WERI-Rb-1 (cell line): ENCODE data around the gene SLC41A2.

Source experiments
- DNase-seq: peaks from one replicate; pipeline ENCODE4 v3.0.0-alpha.2; 2020
- H3K27ac ChIP-seq: fragments of 250-450 bp; sonication (Bioruptor Pico); 2 replicates; pipeline ENCODE4 v1.5.1; 2020; ENCODE audit warnings: mild to moderate bottlenecking, moderate library complexity
- H3K27me3 ChIP-seq: fragments of 250-450 bp; sonication (Bioruptor Pico); 2 replicates; pipeline ENCODE4 v1.5.1; 2021; ENCODE audit warnings: mild to moderate bottlenecking, low read depth, moderate library complexity; ENCODE audit not compliant: insufficient read depth, severe bottlenecking
- H3K36me3 ChIP-seq: fragments of 250-450 bp; sonication (Bioruptor Pico); 2 replicates; pipeline ENCODE4 v1.5.1; 2020; ENCODE audit warnings: mild to moderate bottlenecking, moderate library complexity
- H3K4me3 ChIP-seq: 2 replicates; pipeline ENCODE4 v1.5.1; 2011; ENCODE audit warnings: low read depth, mild to moderate bottlenecking, control low read depth, low read length
- H3K9me3 ChIP-seq: fragments of 250-450 bp; sonication (Bioruptor Pico); 2 replicates; pipeline ENCODE4 v1.5.1; 2021; ENCODE audit warnings: mild to moderate bottlenecking, moderate library complexity; ENCODE audit not compliant: severe bottlenecking
- CTCF ChIP-seq: IDR thresholded peaks from 2 replicates; pipeline ENCODE4 v1.5.1; 2011; ENCODE audit warnings: low read depth, mild to moderate bottlenecking, control low read depth, inconsistent platforms, low read length

Gene SLC41A2

GRCh38 chr12:104929977-104930376 lies 28.1 kb downstream of the SLC41A2 start:
- H3K27me3 ChIP-seq = no peaks in the 10 kb centered on the region
- DNase-seq = no peak
- TF ChIP-seq CTCF = no peak
- H3K4me3 ChIP-seq = no peak overlapping the region
- H3K36me3 ChIP-seq = no peaks in the 10 kb centered on the region
- H3K27ac ChIP-seq = no peak overlapping the region
- no peaks in the 10 kb centered on the region for H3K9me3 ChIP-seq

GRCh38 chr12:104929368-104929767 lies 28.7 kb downstream of the SLC41A2 start:
- H3K27ac ChIP-seq = no peak overlapping the region
- no peak for TF ChIP-seq CTCF

GRCh38 chr12:104928036-104928745 lies 29.9 kb downstream of the SLC41A2 start:
- TF ChIP-seq CTCF = no peak

More at GRCh38 chr12:104929368-104929767, 28.7 kb downstream of the SLC41A2 start:
- no peaks in the 10 kb centered on the region for H3K36me3 ChIP-seq
- DNase-seq = no peak
- no peaks in the 10 kb centered on the region for H3K9me3 ChIP-seq
- H3K27me3 ChIP-seq = no peaks in the 10 kb centered on the region
- H3K4me3 ChIP-seq = no peak overlapping the region

GRCh38 chr12:104925501-104925900 lies 32.6 kb downstream of the SLC41A2 start:
- Histone ChIP-seq H3K27me3 (no peaks in the 10 kb centered on the region), H3K36me3 (no peaks in the 10 kb centered on the region), H3K4me3 (no peak overlapping the region), H3K27ac (no peak overlapping the region), H3K9me3 (no peaks in the 10 kb centered on the region)
- no peak for DNase-seq
- no peak for TF ChIP-seq CTCF

More at GRCh38 chr12:104928036-104928745, 29.9 kb downstream of the SLC41A2 start:
- Histone ChIP-seq H3K27me3 (no peaks in the 10 kb centered on the region), H3K27ac (no peak overlapping the region), H3K9me3 (no peaks in the 10 kb centered on the region), H3K4me3 (no peak overlapping the region), H3K36me3 (no peaks in the 10 kb centered on the region)
- no peak for DNase-seq

- H3K4me3 ChIP-seq = no peak overlapping the region
- no peaks in the 10 kb centered on the region for H3K9me3 ChIP-seq
- no peak for TF ChIP-seq CTCF
- no peaks in the 10 kb centered on the region for H3K36me3 ChIP-seq
- no peak for DNase-seq
- no peaks in the 10 kb centered on the region for H3K27me3 ChIP-seq
- no peak overlapping the region for H3K27ac ChIP-seq
Measured at GRCh38 chr12:104921340-104921739, 36.8 kb downstream of the SLC41A2 start.

GRCh38 chr12:104911942-104912341 lies 46.1 kb downstream of the SLC41A2 start:
- TF ChIP-seq CTCF = no peak
- Histone ChIP-seq H3K36me3 (no peaks in the 10 kb centered on the region), H3K27ac (no peak overlapping the region), H3K9me3 (no peaks in the 10 kb centered on the region), H3K4me3 (no peak overlapping the region), H3K27me3 (no peaks in the 10 kb centered on the region)
- no peak for DNase-seq
